Measurements from ENCODE around the gene RAVER1. TPM values are rescaled to one million over a fixed set of nuclear protein-coding genes. Genes with fewer than 3 reads are reported as not detected.

RAVER1 gene
- total and polyA plus RNA-seq, 9 of the 15 experiments (the other 6 are each of a cell fraction or from before 2014, with no cell fraction given) = 0.06 to 113 (median 7.0) TPM

GRCh38 chr19:10335352-10335985, 2.1 kb upstream of the RAVER1 start (continued):
- peak; percentile 14; the same call in 1 of the 2 replicates for TF ChIP-seq ZNF263 (CRISPR knock-in tag; IDR thresholded peaks at IDR 0.05; ENCODE audit: borderline replicate concordance)
- TF ChIP-seq SMAD1 (IDR thresholded peaks at IDR 0.05; ENCODE audit: low read depth, low read length, partially characterized antibody) = no peak
- TF ChIP-seq TRIM24 (IDR thresholded peaks at IDR 0.05) = no peak
- no peak for TF ChIP-seq LEF1 (IDR thresholded peaks at IDR 0.05)
- TF ChIP-seq ZNF12 (CRISPR knock-in tag; IDR thresholded peaks at IDR 0.05) = 0 out of 2 replicates have a peak, but pooled peaks have one; percentile 26
- TF ChIP-seq DNMT1 (IDR thresholded peaks at IDR 0.05) = no peak
- TF ChIP-seq GTF2E2 (tag; IDR thresholded peaks at IDR 0.05) = no peak
- no peak for TF ChIP-seq ZNF143 (CRISPR knock-in tag; IDR thresholded peaks at IDR 0.05)
- no peak for TF ChIP-seq DMBX1 (CRISPR knock-in tag; IDR thresholded peaks at IDR 0.05; ENCODE audit: borderline replicate concordance)
- TF ChIP-seq ZBTB7A (IDR thresholded peaks at IDR 0.05; ENCODE audit: borderline replicate concordance, control insufficient read depth, low read depth, low read length) = no peak
- TF ChIP-seq TAF7 (tag; IDR thresholded peaks at IDR 0.05) = no peak
- no peak for TF ChIP-seq KAT2B (IDR thresholded peaks at IDR 0.05; ENCODE audit: low read depth, low read length)
- no peak for TF ChIP-seq PHB (CRISPR knock-in tag; IDR thresholded peaks at IDR 0.05)
- no peak for TF ChIP-seq ELF2 (CRISPR knock-in tag; IDR thresholded peaks at IDR 0.05)
- TF ChIP-seq KAT8 (IDR thresholded peaks at IDR 0.05; ENCODE audit: low read depth) = no peak
- TF ChIP-seq ZNF121 (CRISPR knock-in tag; conservative IDR thresholded peaks at IDR 0.05) = 0 out of 2 replicates have a peak, but pooled peaks have one; percentile 15
- no peak for TF ChIP-seq RAD51 (IDR thresholded peaks at IDR 0.05; ENCODE audit: borderline replicate concordance, low read depth)
- TF ChIP-seq NFE2L1 (tag; IDR thresholded peaks at IDR 0.05; ENCODE audit: borderline replicate concordance, low read depth) = no peak
- TF ChIP-seq ZNF277 (CRISPR knock-in tag; IDR thresholded peaks at IDR 0.05; ENCODE audit: borderline replicate concordance) = no peak
- no peak for TF ChIP-seq ZNF644 (tag; IDR thresholded peaks at IDR 0.05; ENCODE audit: low read depth)
- no peak for TF ChIP-seq SMARCB1 (IDR thresholded peaks at IDR 0.05; ENCODE audit: insufficient read length, low read depth)
- no peak for TF ChIP-seq SMAD2 (IDR thresholded peaks at IDR 0.05; ENCODE audit: low read depth, low read length)
- 0 out of 2 replicates have a peak, but pooled peaks have one; percentile 10 for TF ChIP-seq PRMT5 (CRISPR knock-in tag; IDR thresholded peaks at IDR 0.05)
- TF ChIP-seq FOSL1 (tag; conservative IDR thresholded peaks at IDR 0.05) = no peak
- TF ChIP-seq RBM15 (IDR thresholded peaks at IDR 0.05; ENCODE audit: insufficient read depth, low read length) = no peak
- no peak for TF ChIP-seq SIN3B (IDR thresholded peaks at IDR 0.05; ENCODE audit: low read depth)
- TF ChIP-seq POLR3A (IDR thresholded peaks at IDR 0.05; ENCODE audit: borderline replicate concordance, extremely low read depth, insufficient read depth, insufficient read length) = no peak

Data from K562 (cell line).